Choroid plexus epithelial cell (primary cell): ENCODE data around the gene ENDOV.
"Not testable (repeated sequence)": the region's sequence is repeated elsewhere in the genome, so short reads cannot be mapped to it uniquely, and the experiment has no call there.

ENCODE experiments used
- DNase-seq: peaks from one replicate; pipeline ENCODE4 v3.0.0-alpha.2; 2010; ENCODE audit warnings: low read depth
- H3K4me3 ChIP-seq: 2 replicates; pipeline ENCODE4 v1.5.1; 2011; ENCODE audit warnings: low read depth, mild to moderate bottlenecking, control low read depth, low read length, moderate library complexity
- TF ChIP-seq, protein P1 (sequence below): conservative IDR thresholded peaks from 2 replicates; pipeline ENCODE4 v1.5.1; 2011; ENCODE audit warnings: low read depth, mild to moderate bottlenecking, control low read depth, inconsistent platforms, low read length, moderate library complexity

Gene ENDOV

DNA sequence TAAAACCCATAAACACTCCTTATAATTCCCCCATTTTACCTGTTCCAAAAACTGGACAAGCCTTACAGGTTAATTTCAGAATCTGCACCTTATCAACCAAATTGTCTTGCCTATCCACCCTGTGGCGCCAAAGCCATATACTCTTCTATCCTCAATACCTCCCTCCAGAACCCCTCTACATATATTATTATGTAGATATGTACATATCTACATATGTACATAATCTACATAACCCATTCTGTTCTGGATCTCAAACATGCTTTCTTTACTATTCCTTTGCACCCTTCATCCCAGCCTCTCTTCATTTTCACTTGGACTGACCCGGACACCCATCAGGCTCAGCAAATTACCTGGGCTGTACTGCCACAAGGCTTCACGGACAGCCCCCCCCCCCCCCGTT, 12.0 kb upstream of the ENDOV start:
- DNase-seq = no peak
- no peak overlapping the region for H3K4me3 ChIP-seq
- TF ChIP-seq, protein P1, sequence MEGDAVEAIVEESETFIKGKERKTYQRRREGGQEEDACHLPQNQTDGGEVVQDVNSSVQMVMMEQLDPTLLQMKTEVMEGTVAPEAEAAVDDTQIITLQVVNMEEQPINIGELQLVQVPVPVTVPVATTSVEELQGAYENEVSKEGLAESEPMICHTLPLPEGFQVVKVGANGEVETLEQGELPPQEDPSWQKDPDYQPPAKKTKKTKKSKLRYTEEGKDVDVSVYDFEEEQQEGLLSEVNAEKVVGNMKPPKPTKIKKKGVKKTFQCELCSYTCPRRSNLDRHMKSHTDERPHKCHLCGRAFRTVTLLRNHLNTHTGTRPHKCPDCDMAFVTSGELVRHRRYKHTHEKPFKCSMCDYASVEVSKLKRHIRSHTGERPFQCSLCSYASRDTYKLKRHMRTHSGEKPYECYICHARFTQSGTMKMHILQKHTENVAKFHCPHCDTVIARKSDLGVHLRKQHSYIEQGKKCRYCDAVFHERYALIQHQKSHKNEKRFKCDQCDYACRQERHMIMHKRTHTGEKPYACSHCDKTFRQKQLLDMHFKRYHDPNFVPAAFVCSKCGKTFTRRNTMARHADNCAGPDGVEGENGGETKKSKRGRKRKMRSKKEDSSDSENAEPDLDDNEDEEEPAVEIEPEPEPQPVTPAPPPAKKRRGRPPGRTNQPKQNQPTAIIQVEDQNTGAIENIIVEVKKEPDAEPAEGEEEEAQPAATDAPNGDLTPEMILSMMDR = no peak

- no peak overlapping the region for H3K4me3 ChIP-seq
- no peak for DNase-seq
- TF ChIP-seq, protein P1 = no peak
These were observed 8.8 kb upstream of the ENDOV start for GRCh38 chr17:80406146-80406545.

DNA sequence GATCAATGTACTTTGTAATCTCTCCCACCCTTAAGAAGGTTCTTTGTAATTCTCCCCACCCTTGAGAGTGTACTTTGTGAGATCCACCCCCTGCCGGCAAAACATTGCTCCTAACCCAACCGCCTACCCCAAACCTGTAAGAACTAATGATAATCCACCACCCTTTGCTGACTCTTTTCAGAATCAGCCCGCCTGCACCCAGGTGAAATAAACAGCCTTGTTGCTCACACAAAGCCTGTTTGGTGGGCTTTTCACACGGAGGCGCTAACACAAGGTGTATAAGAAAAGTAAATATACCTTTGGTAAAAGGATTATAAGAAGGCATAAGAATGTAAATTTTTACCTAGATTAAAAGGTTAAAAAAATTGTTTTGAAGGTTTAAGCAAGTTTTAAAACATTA, 7.0 kb upstream of the ENDOV start:
- DNase-seq = not testable (repeated sequence)

DNA sequence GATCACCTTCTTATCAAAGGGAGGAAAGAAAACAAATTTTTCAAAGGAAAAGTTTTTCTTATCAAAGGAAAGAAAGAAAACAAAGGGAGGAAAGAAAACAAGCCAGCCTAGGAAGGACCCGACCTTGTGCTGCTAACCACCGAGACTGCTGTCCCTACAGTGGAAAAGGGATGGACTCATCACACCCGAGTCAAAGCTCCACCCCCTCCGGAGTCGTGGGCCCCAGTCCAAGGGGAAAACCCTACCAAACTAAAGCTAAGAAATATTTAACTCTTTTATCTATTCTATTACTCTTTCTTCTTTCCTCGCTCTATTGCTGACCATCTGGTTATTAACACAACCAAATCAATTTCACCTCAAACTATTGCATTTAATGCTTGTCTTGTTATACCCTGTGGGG, 6.1 kb upstream of the ENDOV start:
- TF ChIP-seq, protein P1 = no peak
- no peak overlapping the region for H3K4me3 ChIP-seq
- DNase-seq = peak; percentile 15

More for the DNA sequence above, 7.0 kb upstream of the ENDOV start:
- H3K4me3 ChIP-seq = not testable (repeated sequence)

DNA sequence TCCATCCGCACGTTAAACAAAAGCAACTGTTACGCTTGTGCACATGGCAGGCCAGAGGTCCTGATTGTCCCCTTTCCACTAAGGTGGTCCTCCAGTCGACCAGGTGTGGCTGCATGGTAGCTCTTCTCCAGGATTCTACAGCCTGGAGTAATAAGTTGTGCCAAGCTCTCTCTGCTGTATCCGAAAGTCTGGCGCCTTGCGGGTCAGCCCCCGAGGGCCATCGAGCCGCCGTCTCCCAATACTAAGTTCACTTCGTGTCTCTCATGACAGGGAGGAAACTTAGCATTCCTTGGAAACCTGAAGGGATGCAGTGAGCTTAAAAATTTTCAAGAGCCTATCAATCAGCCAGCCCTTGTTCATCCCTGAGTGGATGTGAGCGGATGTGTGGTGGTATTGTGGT, 5.3 kb upstream of the ENDOV start:
- TF ChIP-seq, protein P1 = no peak
- no peak overlapping the region for H3K4me3 ChIP-seq
- DNase-seq = no peak

- not testable (repeated sequence) for DNase-seq, H3K4me3 ChIP-seq
These were observed 4.4 kb upstream of the ENDOV start for GRCh38 chr17:80410441-80411087.

DNA sequence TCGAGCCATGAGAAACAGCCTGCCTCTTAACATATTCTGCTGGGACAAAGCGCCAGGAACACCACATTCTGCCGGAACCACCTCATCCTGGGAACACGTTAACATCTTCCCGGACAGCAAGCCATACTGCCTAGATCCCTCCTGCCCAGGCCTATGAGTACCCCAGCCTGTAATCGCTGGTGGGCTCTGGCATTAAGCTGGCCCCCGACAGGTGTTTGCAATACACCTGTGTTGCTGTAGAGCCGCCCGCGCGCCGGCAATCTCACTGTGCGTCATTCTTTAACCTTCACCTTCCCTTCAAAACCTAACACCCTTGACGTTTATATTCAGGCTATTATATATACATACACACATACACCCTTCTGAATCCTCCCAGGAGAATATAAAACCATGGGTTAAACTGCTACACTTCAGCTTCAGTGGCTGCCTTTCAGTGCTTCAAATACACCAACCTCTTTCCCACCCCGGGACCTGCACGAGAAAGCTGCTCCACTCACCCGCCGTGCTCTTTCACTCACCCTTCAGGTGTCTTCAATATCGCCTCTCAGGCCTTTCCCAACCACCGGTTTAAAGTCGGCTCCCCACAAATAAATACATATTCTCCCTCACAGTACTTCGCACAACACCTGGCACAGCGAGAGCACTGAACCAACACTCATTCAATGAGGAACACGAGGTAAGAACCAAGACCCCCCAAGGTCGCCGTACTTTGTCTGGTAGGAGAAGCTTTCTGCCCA, 1.0 kb upstream of the ENDOV start:
- TF ChIP-seq, protein P1 = no peak
- peak overlapping the region; percentile 99 for H3K4me3 ChIP-seq
- DNase-seq = no peak

DNA sequence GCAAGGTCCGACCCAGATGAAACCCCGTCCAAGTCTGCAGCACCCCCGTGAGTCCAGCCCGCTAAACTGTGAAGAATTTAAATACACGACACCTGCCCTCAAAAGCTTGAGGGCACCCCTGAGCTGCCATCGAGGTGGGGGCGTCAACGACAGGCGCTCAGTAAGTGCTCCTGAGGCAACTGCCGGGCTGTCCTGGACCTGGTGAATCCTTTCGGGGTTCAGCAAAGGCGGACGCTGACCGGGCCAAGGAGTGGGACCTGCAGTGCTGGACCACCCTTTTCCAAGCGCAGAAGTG, 512 bp upstream of the ENDOV start:
- TF ChIP-seq, protein P1 = peak; percentile 16
- DNase-seq = peak; percentile 21
- peak overlapping the region; percentile 99 for H3K4me3 ChIP-seq
